MCF 10A (cell line): Measurements from ENCODE around the gene CCDC137. TPM values are rescaled to one million over a fixed set of nuclear protein-coding genes. Genes with fewer than 3 reads are reported as not detected.

Experiments used
- BruUV-seq: library from RNA; stranded (reverse); fragments of 400-500 nt; replicated peaks from 2 replicates; lab custom pipeline; 2021; lab: Mats Ljungman, UMichigan
- CTCF ChIA-PET: fragments of 300-600 bp; sonication (Branson Sonifier 250); formaldehyde crosslinking; extraction: SDS; loops from one replicate; lab custom pipeline; 2021; ENCODE audit warnings: antibody characterized with exemption, inconsistent platforms; lab: Yijun Ruan, JAX
- POLR2A ChIA-PET: fragments of 300-600, 350-650 bp; sonication (Branson Sonifier 250); formaldehyde crosslinking; extraction: SDS; loops from one replicate; lab custom pipeline; 2020; ENCODE audit warnings: antibody characterized with exemption, inconsistent platforms; lab: Yijun Ruan, JAX
- DNase-seq: peaks from one replicate; pipeline ENCODE4 v3.0.0-alpha.2; 2018; ENCODE audit not compliant: unreplicated experiment
- H3K27ac Mint-ChIP-seq: one replicate; pipeline ENCODE4 v1.8.0; 2022; ENCODE audit warnings: mild to moderate bottlenecking, low read depth, mixed read lengths; ENCODE audit not compliant: unreplicated experiment
- H3K27me3 Mint-ChIP-seq: one replicate; pipeline ENCODE4 v1.8.0; 2022; ENCODE audit warnings: mixed read lengths; ENCODE audit not compliant: insufficient read depth, unreplicated experiment
- H3K36me3 Mint-ChIP-seq: one replicate; pipeline ENCODE4 v1.8.0; 2022; ENCODE audit warnings: mild to moderate bottlenecking, moderate library complexity, mixed read lengths; ENCODE audit not compliant: insufficient read depth, unreplicated experiment
- H3K4me1 Mint-ChIP-seq: one replicate; pipeline ENCODE4 v1.8.0; 2022; ENCODE audit warnings: mixed read lengths; ENCODE audit not compliant: insufficient read depth, unreplicated experiment
- H3K4me3 Mint-ChIP-seq: one replicate; pipeline ENCODE4 v1.8.0; 2022; ENCODE audit warnings: mild to moderate bottlenecking, moderate library complexity, mixed read lengths; ENCODE audit not compliant: unreplicated experiment
- H3K9me3 Mint-ChIP-seq: one replicate; pipeline ENCODE4 v1.8.0; 2022; ENCODE audit warnings: mixed read lengths; ENCODE audit not compliant: unreplicated experiment
- CTCF ChIP-seq: fragments of 200-600 bp; IDR thresholded peaks from one replicate; pipeline ENCODE4 v1.8.0; 2022; ENCODE audit warnings: antibody characterized with exemption, mild to moderate bottlenecking; ENCODE audit not compliant: unreplicated experiment
- intact Hi-C: fragments of 100-400 bp; cut with micrococcal nuclease; formaldehyde crosslinking; loops from 2 replicates; pipeline ENCODE4 v1.14.1; 2022
- total RNA-seq: library from RNA; stranded (reverse); gene quantifications from 2 replicates; pipeline ENCODE4 v1.2.3, GENCODE V29; 2022

The CCDC137 gene
- total RNA-seq, 1 experiment from 2014 or later: 27.1 TPM

GRCh38 chr17:81702934-81703746 is 36.6 kb downstream of the CCDC137 start, which contains the start of gene MRPL12:
MRPL12 (plus strand) TSS chr17:81703367; CDS start chr17:81703502, 135 bp downstream.
- POLR2A ChIA-PET: interaction anchor here (0.6 to 3.9 kb wide), 30 partner anchors 9 to 637 kb away, joined by 3 to 122 read pairs (median 6); partner anchors contain the start of genes ARL16, CCDC137, FAAP100 and HGS
- Mint-ChIP-seq H3K4me3 (peak within 1 kb of the TSS; percentile 98), H3K4me1 (peaks cover 12% of the 10 kb centered on the region), H3K27me3 (no peaks in the 10 kb centered on the region), H3K9me3 (no peaks in the 10 kb centered on the region), H3K27ac (peak within 1 kb of the TSS; percentile 97), H3K36me3 (peaks cover 74% of the 10 kb centered on the region)
- intact Hi-C loops: loop anchor here (1.0 kb wide), 1 partner anchor 8 kb away; no protein-coding TSS in a partner anchor
- peak; percentile 90 for DNase-seq
- BruUV-seq: TSS peak; percentile 74
- CTCF ChIA-PET: interaction anchor here (0.6 to 0.9 kb wide), 4 partner anchors 8 to 308 kb away, joined by 3 to 4 read pairs (median 3); no protein-coding TSS in a partner anchor
- no peak for TF ChIP-seq CTCF

GRCh38 chr17:81703747-81704654 is 37.5 kb downstream of the CCDC137 start:
- peak overlapping the region; percentile 97 for H3K27ac Mint-ChIP-seq
- H3K9me3 Mint-ChIP-seq: no peaks in the 10 kb centered on the region
- intact Hi-C loops: loop anchor here (1.0 kb wide), 1 partner anchor 7 kb away; no protein-coding TSS in a partner anchor
- no peak for TF ChIP-seq CTCF
- DNase-seq: no peak
- no peaks in the 10 kb centered on the region for H3K27me3 Mint-ChIP-seq
- CTCF ChIA-PET: interaction anchor here (0.6 to 0.7 kb wide), 2 partner anchors 27 to 309 kb away, joined by 3 to 5 read pairs; no protein-coding TSS in a partner anchor
- peaks cover 70% of the 10 kb centered on the region for H3K36me3 Mint-ChIP-seq
- BruUV-seq: TSS peak; percentile 18
- POLR2A ChIA-PET: interaction anchor here (0.6 to 3.9 kb wide), 29 partner anchors 9 to 332 kb away, joined by 3 to 122 read pairs (median 6); partner anchors contain the start of genes ARL16, CCDC137, FAAP100 and HGS
- peaks cover 12% of the 10 kb centered on the region for H3K4me1 Mint-ChIP-seq
- peak overlapping the region; percentile 98 for H3K4me3 Mint-ChIP-seq

- H3K9me3 Mint-ChIP-seq: no peaks in the 10 kb centered on the region
- peaks cover 13% of the 10 kb centered on the region for H3K4me1 Mint-ChIP-seq
- DNase-seq: no peak
- H3K4me3 Mint-ChIP-seq: no peak overlapping the region
- ChIA-PET CTCF (interaction anchor here (0.7 to 1.4 kb wide), 2 partner anchors 30 to 159 kb away, joined by 5 to 6 read pairs; no protein-coding TSS in a partner anchor), POLR2A (interaction anchor here (0.6 to 1.5 kb wide), 3 partner anchors 16 to 21 kb away, joined by 3 to 5 read pairs (median 3); no protein-coding TSS in a partner anchor)
- H3K27ac Mint-ChIP-seq: no peak overlapping the region
- intact Hi-C loops: no loop called here
- H3K36me3 Mint-ChIP-seq: peaks cover 65% of the 10 kb centered on the region
- BruUV-seq: no TSS peak
- H3K27me3 Mint-ChIP-seq: no peaks in the 10 kb centered on the region
- TF ChIP-seq CTCF: no peak
Measured at GRCh38 chr17:81705518-81706231, 39.1 kb downstream of the CCDC137 start.
